Left ventricle myocardium inferior (tissue), 1 donor: ENCODE measurements around the gene FBXL7. TPM values are rescaled to one million over a fixed set of nuclear protein-coding genes. Genes with fewer than 3 reads are reported as not detected.

Experiments used
- DNase-seq: peaks from one replicate; pipeline ENCODE4 v3.0.0-alpha.2; 2020
- H3K27ac ChIP-seq: fragments of 200-600 bp; replicated peaks from 2 replicates; pipeline ENCODE4 v1.8.0; 2021
- H3K27me3 ChIP-seq: fragments of 200-600 bp; 2 replicates; pipeline ENCODE4 v1.8.0; 2021; ENCODE audit warnings: low read depth
- H3K36me3 ChIP-seq: fragments of 200-600 bp; 2 replicates; pipeline ENCODE4 v1.8.0; 2021
- H3K4me1 ChIP-seq: fragments of 200-600 bp; 2 replicates; pipeline ENCODE4 v1.8.0; 2021
- H3K4me3 ChIP-seq: fragments of 200-600 bp; 2 replicates; pipeline ENCODE4 v1.8.0; 2021; ENCODE audit warnings: mild to moderate bottlenecking, moderate library complexity
- H3K9me3 ChIP-seq: fragments of 200-600 bp; replicated peaks from 2 replicates; pipeline ENCODE4 v1.8.0; 2021
- CTCF ChIP-seq: fragments of 200-600 bp; IDR thresholded peaks from 2 replicates; pipeline ENCODE4 v1.8.0; 2021; ENCODE audit warnings: antibody characterized with exemption, mild to moderate bottlenecking, borderline replicate concordance
- intact Hi-C: fragments of 100-400 bp; cut with micrococcal nuclease; formaldehyde crosslinking; loops from one replicate; pipeline ENCODE4 v1.11.0; 2022
- total RNA-seq: library from RNA; stranded (reverse); fragmentation: NEBNext Ultra II Directional; extraction: Animal tissue kit (Norgen Biotek cat#: 25700); gene quantifications from one replicate; pipeline ENCODE4 v1.2.1, GENCODE V29; 2021
- donor health status: DM: no; HTN: yes; CAD: no; lungs with severe emphysema.

Gene FBXL7
- total RNA-seq, 1 donor from 2014 or later: 27.7 TPM

GRCh38 chr5:15476977-15477376 is 23.0 kb upstream of the FBXL7 start:
- no peak for TF ChIP-seq CTCF
- no peaks in the 10 kb centered on the region for H3K9me3 ChIP-seq
- H3K4me3 ChIP-seq: no peak overlapping the region
- no peaks in the 10 kb centered on the region for H3K36me3 ChIP-seq
- H3K4me1 ChIP-seq: no peaks in the 10 kb centered on the region
- intact Hi-C loops: no loop called here
- H3K27me3 ChIP-seq: no peaks in the 10 kb centered on the region
- no peak overlapping the region for H3K27ac ChIP-seq
- DNase-seq: no peak

- Histone ChIP-seq H3K9me3 (no peaks in the 10 kb centered on the region), H3K27me3 (no peaks in the 10 kb centered on the region), H3K36me3 (no peaks in the 10 kb centered on the region), H3K27ac (no peak overlapping the region), H3K4me1 (peaks cover 5% of the 10 kb centered on the region), H3K4me3 (no peak overlapping the region)
- TF ChIP-seq CTCF: no peak
- intact Hi-C loops: no loop called here
- no peak for DNase-seq
Measured at GRCh38 chr5:15480436-15480835, 19.5 kb upstream of the FBXL7 start.

DNA sequence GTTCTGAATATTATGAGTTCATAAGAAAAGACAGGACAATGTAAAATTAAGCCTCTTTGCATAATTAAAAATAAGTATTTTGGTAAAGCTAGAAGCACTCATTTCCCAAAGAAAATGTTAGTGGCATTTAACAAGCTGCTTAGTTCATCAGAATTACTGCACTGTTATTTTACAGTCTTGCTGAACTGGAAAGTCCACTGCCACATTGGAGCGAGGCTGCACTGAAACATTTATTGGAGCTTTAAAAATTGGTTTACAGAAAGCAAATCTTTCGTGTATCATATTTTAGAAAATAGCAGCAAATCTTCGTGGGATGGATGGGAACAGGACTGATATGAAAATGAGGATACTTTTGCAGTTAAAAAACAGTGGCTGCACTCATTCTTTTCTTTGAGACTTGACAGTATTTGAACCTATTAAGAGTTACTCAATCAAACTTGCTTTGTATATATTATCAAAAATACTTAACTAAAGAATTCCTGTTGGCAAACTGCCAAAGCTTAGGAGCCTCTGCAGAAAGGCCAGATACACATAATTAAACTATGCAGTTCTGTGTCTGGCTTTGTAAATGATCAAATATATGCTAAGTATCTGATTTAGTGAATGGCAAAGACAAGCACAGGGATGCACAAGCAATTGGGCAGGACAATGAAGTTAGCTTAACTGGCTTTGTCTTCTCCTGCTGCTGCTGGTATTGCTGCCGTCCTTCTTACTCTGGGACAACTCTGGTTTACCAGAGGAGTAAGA is 16.5 kb upstream of the FBXL7 start:
- H3K27me3 ChIP-seq: no peaks in the 10 kb centered on the region
- H3K27ac ChIP-seq: no peak overlapping the region
- H3K36me3 ChIP-seq: no peaks in the 10 kb centered on the region
- DNase-seq: no peak
- no peaks in the 10 kb centered on the region for H3K9me3 ChIP-seq
- intact Hi-C loops: no loop called here
- TF ChIP-seq CTCF: no peak
- H3K4me1 ChIP-seq: peaks cover 5% of the 10 kb centered on the region
- no peak overlapping the region for H3K4me3 ChIP-seq

GRCh38 chr5:15487228-15487627 is 12.8 kb upstream of the FBXL7 start:
- DNase-seq: no peak

DNA sequence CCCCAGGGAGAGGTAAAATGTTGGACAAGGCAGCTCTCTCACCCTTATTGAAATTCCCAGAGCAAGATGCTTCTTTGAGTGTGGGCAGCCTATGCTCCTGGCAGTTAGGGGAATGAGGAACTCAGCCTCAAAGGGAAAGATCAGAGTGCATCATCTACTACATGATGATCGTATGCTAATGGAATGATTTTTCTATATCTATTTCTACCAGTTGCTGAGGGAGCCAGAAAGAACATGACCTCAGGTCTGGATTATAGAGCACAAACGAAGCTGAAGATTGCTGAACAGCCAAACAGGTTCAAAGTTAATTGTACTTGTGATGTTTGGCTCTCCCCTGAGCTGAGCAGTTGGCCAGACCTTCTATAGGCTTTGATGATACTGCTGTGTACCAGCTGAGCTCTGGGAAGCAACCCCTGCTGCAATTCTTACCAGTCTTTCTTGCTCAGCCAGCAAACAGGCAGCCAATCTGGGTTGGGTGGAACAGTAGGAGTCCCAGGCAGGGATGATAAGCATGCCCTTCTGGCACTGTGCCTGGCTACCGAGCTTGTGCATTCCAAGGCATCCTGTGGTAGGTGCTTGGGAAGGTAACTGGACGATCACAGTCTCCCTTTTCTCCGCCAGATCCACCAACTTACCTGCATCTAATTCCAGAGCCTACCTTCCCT is 10.3 kb upstream of the FBXL7 start:
- Histone ChIP-seq H3K4me1 (no peaks in the 10 kb centered on the region), H3K27me3 (no peaks in the 10 kb centered on the region), H3K4me3 (no peak overlapping the region), H3K36me3 (no peaks in the 10 kb centered on the region), H3K27ac (no peak overlapping the region), H3K9me3 (no peaks in the 10 kb centered on the region)
- no peak for TF ChIP-seq CTCF
- DNase-seq: no peak
- intact Hi-C loops: no loop called here

More at GRCh38 chr5:15487228-15487627, 12.8 kb upstream of the FBXL7 start:
- no peaks in the 10 kb centered on the region for H3K9me3 ChIP-seq
- no peak overlapping the region for H3K27ac ChIP-seq
- intact Hi-C loops: no loop called here
- H3K4me3 ChIP-seq: no peak overlapping the region
- no peaks in the 10 kb centered on the region for H3K27me3 ChIP-seq
- no peaks in the 10 kb centered on the region for H3K36me3 ChIP-seq
- peaks cover 5% of the 10 kb centered on the region for H3K4me1 ChIP-seq
- no peak for TF ChIP-seq CTCF
